Neural cell (in vitro differentiated cells): ENCODE measurements around the gene CCP110. TPM values are rescaled to one million over a fixed set of nuclear protein-coding genes. Genes with fewer than 3 reads are reported as not detected.

Experiments
- H2AFZ ChIP-seq: fragments of 200-600, 300-800 bp; sonication (generic), shearing (Covaris generic); 2 replicates; pipeline ENCODE4 v1.6.0; 2014; ENCODE audit warnings: low read depth, mild to moderate bottlenecking, antibody characterized with exemption, low read length, moderate library complexity
- H3F3A ChIP-seq: fragments of 200-600 bp; shearing (Covaris generic); 2 replicates; pipeline ENCODE4 v1.6.1; 2016; ENCODE audit warnings: mild to moderate bottlenecking, moderate library complexity, mixed read lengths, antibody characterized with exemption, low read length; ENCODE audit not compliant: insufficient read depth, poor library complexity, severe bottlenecking
- H3K27ac ChIP-seq: fragments of 200-600, 300-800 bp; sonication (generic), shearing (Covaris generic); 2 replicates; pipeline ENCODE4 v1.5.1; 2014; ENCODE audit warnings: mild to moderate bottlenecking, low read length, moderate library complexity
- H3K27me3 ChIP-seq: fragments of 300-800, 200-600 bp; sonication (generic), shearing (Covaris generic); 2 replicates; pipeline ENCODE4 v1.6.0; 2014; ENCODE audit warnings: mild to moderate bottlenecking, low read depth, low read length, moderate library complexity; ENCODE audit not compliant: insufficient read depth
- H3K36me3 ChIP-seq: fragments of 300-800, 200-600 bp; sonication (generic), shearing (Covaris generic); 2 replicates; pipeline ENCODE4 v1.5.1; 2014; ENCODE audit warnings: mild to moderate bottlenecking, antibody characterized with exemption, low read length, moderate library complexity; ENCODE audit not compliant: insufficient read depth
- H3K4me2 ChIP-seq: fragments of 300-800, 200-600 bp; sonication (generic), shearing (Covaris generic); 2 replicates; pipeline ENCODE4 v1.6.0; 2014; ENCODE audit warnings: mild to moderate bottlenecking, low read length
- H3K4me3 ChIP-seq: fragments of 300-800, 200-600 bp; sonication (generic), shearing (Covaris generic); 2 replicates; pipeline ENCODE4 v1.5.1; 2014; ENCODE audit warnings: mild to moderate bottlenecking, low read length, moderate library complexity
- H3K79me2 ChIP-seq: fragments of 200-600 bp; shearing (Covaris generic); replicated peaks from 2 replicates; pipeline ENCODE4 v1.6.0; 2014; ENCODE audit warnings: mild to moderate bottlenecking, low read length, moderate library complexity; ENCODE audit not compliant: insufficient read depth
- H3K9ac ChIP-seq: fragments of 300-800, 200-600 bp; sonication (generic), shearing (Covaris generic); 2 replicates; pipeline ENCODE4 v1.6.1; 2016; ENCODE audit warnings: mild to moderate bottlenecking, low read length, mixed read lengths
- H3K9me2 ChIP-seq: fragments of 200-600 bp; shearing (Covaris generic); 2 replicates; pipeline ENCODE4 v1.6.1; 2016; ENCODE audit warnings: mild to moderate bottlenecking, low read length, mixed read lengths; ENCODE audit not compliant: insufficient read depth
- H3K9me3 ChIP-seq: fragments of 200-600, 300-800 bp; sonication (generic), shearing (Covaris generic); 2 replicates; pipeline ENCODE4 v1.6.1; 2016; ENCODE audit warnings: mild to moderate bottlenecking, mixed run types, low read length, moderate library complexity, mixed read lengths
- H4K20me1 ChIP-seq: fragments of 200-600 bp; shearing (Covaris generic); 2 replicates; pipeline ENCODE4 v1.6.1; 2016; ENCODE audit warnings: mild to moderate bottlenecking, mixed run types; ENCODE audit not compliant: insufficient read depth
- EP300 ChIP-seq: fragments of 450-650 bp; conservative IDR thresholded peaks from 2 replicates; pipeline ENCODE4 v1.6.1; 2014; ENCODE audit warnings: antibody characterized with exemption, mild to moderate bottlenecking, moderate library complexity; ENCODE audit not compliant: poor library complexity, severe bottlenecking
- EZH2 ChIP-seq: fragments of 200-600, 300-800 bp; shearing (Covaris generic), sonication (generic); IDR thresholded peaks from 2 replicates; pipeline ENCODE4 v1.6.1; 2014; ENCODE audit warnings: antibody characterized with exemption, low read length, borderline replicate concordance, mild to moderate bottlenecking; ENCODE audit not compliant: insufficient read depth, poor library complexity, severe bottlenecking
- MXI1 ChIP-seq: fragments of 450-650 bp; conservative IDR thresholded peaks from 2 replicates; pipeline ENCODE4 v1.6.1; 2014; ENCODE audit warnings: antibody characterized with exemption, mild to moderate bottlenecking; ENCODE audit not compliant: poor library complexity, severe bottlenecking
- POLR2AphosphoS5 ChIP-seq: IDR thresholded peaks from 2 replicates; pipeline ENCODE4 v1.6.1; 2012
- RAD21 ChIP-seq: fragments of 450-650 bp; conservative IDR thresholded peaks from 2 replicates; pipeline ENCODE4 v1.6.1; 2014; ENCODE audit warnings: antibody characterized with exemption, mild to moderate bottlenecking, moderate library complexity
- SMC3 ChIP-seq: fragments of 450-650 bp; conservative IDR thresholded peaks from 2 replicates; pipeline ENCODE4 v1.6.1; 2014; ENCODE audit warnings: antibody characterized with exemption, mild to moderate bottlenecking, moderate library complexity; ENCODE audit not compliant: poor library complexity
- TAF1 ChIP-seq: IDR thresholded peaks from 2 replicates; pipeline ENCODE4 v1.6.1; 2012; ENCODE audit warnings: low read depth
- polyA plus RNA-seq: library from polyadenylated mRNA; depleted of rRNA; stranded (reverse); fragments of >200 nt; gene quantifications from 2 replicates; pipeline ENCODE4 v1.2.3, GENCODE V29; 2014
- TF ChIP-seq, protein P1 (sequence below): fragments of 450-650 bp; IDR thresholded peaks from 2 replicates; pipeline ENCODE4 v1.5.1; 2014; ENCODE audit warnings: antibody characterized with exemption, mild to moderate bottlenecking, moderate library complexity; ENCODE audit not compliant: poor library complexity, severe bottlenecking
- TF ChIP-seq, protein P2 (sequence below): IDR thresholded peaks from 2 replicates; pipeline ENCODE4 v1.6.1; 2012; ENCODE audit warnings: borderline replicate concordance

The CCP110 gene
- polyA plus RNA-seq, 1 donor from 2014 or later: 40.3 TPM

GRCh38 chr16:19574615-19575014 is 50.9 kb downstream of the CCP110 start:
- Histone ChIP-seq H3F3A (no peaks in the 10 kb centered on the region), H3K79me2 (no peaks in the 10 kb centered on the region), H3K27me3 (no peaks in the 10 kb centered on the region), H2AFZ (no peak overlapping the region), H3K4me3 (no peak overlapping the region), H3K9me2 (no peaks in the 10 kb centered on the region), H3K4me2 (no peak overlapping the region), H3K36me3 (peaks cover 14% of the 10 kb centered on the region), H3K27ac (no peak overlapping the region), H3K9me3 (no peaks in the 10 kb centered on the region), H4K20me1 (no peaks in the 10 kb centered on the region), H3K9ac (no peak overlapping the region)
- TF ChIP-seq TAF1: no peak
- no peak for TF ChIP-seq SMC3

GRCh38 chr16:19578378-19578971 is 54.7 kb downstream of the CCP110 start:
- Histone ChIP-seq H3K27ac (no peak overlapping the region), H3K9me2 (no peaks in the 10 kb centered on the region), H3K4me3 (no peak overlapping the region), H3K4me2 (no peak overlapping the region), H3K9me3 (peaks cover 8% of the 10 kb centered on the region), H3K9ac (no peak overlapping the region), H3K79me2 (no peaks in the 10 kb centered on the region), H3K27me3 (no peaks in the 10 kb centered on the region), H2AFZ (no peak overlapping the region), H4K20me1 (no peaks in the 10 kb centered on the region), H3K36me3 (peaks cover 32% of the 10 kb centered on the region), H3F3A (no peaks in the 10 kb centered on the region)
- TF ChIP-seq EP300 (no peak), RAD21 (no peak)
- TF ChIP-seq, protein P1, sequence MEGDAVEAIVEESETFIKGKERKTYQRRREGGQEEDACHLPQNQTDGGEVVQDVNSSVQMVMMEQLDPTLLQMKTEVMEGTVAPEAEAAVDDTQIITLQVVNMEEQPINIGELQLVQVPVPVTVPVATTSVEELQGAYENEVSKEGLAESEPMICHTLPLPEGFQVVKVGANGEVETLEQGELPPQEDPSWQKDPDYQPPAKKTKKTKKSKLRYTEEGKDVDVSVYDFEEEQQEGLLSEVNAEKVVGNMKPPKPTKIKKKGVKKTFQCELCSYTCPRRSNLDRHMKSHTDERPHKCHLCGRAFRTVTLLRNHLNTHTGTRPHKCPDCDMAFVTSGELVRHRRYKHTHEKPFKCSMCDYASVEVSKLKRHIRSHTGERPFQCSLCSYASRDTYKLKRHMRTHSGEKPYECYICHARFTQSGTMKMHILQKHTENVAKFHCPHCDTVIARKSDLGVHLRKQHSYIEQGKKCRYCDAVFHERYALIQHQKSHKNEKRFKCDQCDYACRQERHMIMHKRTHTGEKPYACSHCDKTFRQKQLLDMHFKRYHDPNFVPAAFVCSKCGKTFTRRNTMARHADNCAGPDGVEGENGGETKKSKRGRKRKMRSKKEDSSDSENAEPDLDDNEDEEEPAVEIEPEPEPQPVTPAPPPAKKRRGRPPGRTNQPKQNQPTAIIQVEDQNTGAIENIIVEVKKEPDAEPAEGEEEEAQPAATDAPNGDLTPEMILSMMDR: no peak

GRCh38 chr16:19582050-19582831 is 58.5 kb downstream of the CCP110 start:
- Histone ChIP-seq H3K27ac (no peak overlapping the region), H3K9me3 (peaks cover 8% of the 10 kb centered on the region), H2AFZ (no peak overlapping the region), H3K79me2 (no peaks in the 10 kb centered on the region), H3K4me2 (no peak overlapping the region), H3K27me3 (no peaks in the 10 kb centered on the region), H3K4me3 (no peak overlapping the region), H3K9me2 (no peaks in the 10 kb centered on the region), H3F3A (no peaks in the 10 kb centered on the region), H4K20me1 (no peaks in the 10 kb centered on the region), H3K9ac (no peak overlapping the region), H3K36me3 (peaks cover 29% of the 10 kb centered on the region)
- TF ChIP-seq POLR2AphosphoS5: no peak
- TF ChIP-seq RAD21: no peak
- no peak for TF ChIP-seq MXI1
- TF ChIP-seq, protein P1: no peak
- no peak for TF ChIP-seq EP300
- TF ChIP-seq SMC3: no peak
- TF ChIP-seq, protein P2, sequence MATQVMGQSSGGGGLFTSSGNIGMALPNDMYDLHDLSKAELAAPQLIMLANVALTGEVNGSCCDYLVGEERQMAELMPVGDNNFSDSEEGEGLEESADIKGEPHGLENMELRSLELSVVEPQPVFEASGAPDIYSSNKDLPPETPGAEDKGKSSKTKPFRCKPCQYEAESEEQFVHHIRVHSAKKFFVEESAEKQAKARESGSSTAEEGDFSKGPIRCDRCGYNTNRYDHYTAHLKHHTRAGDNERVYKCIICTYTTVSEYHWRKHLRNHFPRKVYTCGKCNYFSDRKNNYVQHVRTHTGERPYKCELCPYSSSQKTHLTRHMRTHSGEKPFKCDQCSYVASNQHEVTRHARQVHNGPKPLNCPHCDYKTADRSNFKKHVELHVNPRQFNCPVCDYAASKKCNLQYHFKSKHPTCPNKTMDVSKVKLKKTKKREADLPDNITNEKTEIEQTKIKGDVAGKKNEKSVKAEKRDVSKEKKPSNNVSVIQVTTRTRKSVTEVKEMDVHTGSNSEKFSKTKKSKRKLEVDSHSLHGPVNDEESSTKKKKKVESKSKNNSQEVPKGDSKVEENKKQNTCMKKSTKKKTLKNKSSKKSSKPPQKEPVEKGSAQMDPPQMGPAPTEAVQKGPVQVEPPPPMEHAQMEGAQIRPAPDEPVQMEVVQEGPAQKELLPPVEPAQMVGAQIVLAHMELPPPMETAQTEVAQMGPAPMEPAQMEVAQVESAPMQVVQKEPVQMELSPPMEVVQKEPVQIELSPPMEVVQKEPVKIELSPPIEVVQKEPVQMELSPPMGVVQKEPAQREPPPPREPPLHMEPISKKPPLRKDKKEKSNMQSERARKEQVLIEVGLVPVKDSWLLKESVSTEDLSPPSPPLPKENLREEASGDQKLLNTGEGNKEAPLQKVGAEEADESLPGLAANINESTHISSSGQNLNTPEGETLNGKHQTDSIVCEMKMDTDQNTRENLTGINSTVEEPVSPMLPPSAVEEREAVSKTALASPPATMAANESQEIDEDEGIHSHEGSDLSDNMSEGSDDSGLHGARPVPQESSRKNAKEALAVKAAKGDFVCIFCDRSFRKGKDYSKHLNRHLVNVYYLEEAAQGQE: no peak
- TF ChIP-seq EZH2: no peak
- TF ChIP-seq TAF1: no peak
